HFF-Myc (cell line): ENCODE data around the gene BANF1.

Experiments
- DNase-seq: peaks from one replicate; pipeline ENCODE4 v3.0.0-alpha.2; 2011; ENCODE audit warnings: low read depth; ENCODE audit errors: extremely low read depth
- H3K4me3 ChIP-seq: replicated peaks from 2 replicates; pipeline ENCODE4 v1.5.1; 2011; ENCODE audit warnings: low read depth, mild to moderate bottlenecking, control low read depth, low read length
- CTCF ChIP-seq: IDR thresholded peaks from 2 replicates; pipeline ENCODE4 v1.5.1; 2012; ENCODE audit warnings: mild to moderate bottlenecking, low read depth, low read length, control low read depth; ENCODE audit errors: missing control alignments

The BANF1 gene

DNA sequence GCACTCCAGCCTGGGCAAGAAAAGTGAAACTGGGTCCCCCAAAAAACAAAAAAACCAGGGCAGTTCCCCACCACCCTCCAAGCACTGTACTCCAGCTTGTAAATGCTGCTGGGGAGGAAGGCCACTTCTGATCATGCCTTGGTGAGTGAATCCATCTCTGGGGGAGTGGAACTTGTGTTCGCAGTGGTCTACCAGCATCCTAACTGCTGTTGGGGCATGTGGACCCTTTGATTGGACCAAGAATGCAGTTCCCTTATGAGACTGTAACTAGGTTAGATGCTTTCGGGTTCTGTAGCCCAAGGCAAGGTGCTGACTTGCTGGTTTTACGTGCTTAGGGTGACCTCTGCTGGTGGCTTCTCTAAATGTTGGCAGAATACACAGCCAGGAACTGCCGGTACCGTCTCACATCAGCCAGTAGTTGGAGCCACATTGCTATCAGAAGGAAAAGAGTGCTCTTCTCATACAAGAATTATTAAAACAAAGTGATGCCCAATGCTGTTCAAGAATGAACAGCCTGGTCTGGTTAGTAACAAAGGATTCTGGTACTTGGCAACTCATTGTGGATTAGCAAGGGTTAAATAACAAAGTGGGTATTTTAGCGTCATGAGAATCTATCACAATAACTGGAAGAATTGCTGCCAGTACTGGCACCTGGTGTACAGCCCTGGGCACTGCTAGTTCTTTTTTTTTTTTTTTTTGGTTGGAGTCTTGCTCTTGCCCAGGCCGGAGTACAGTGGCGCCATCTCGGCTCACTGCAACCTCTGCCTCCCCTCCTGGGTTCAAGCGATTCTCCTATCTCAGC is 13.3 kb upstream of the BANF1 start:
- DNase-seq, result peak; percentile 96
- peak; percentile 96 for TF ChIP-seq CTCF
- no peak overlapping the region for H3K4me3 ChIP-seq

- TF ChIP-seq CTCF, result no peak
- H3K4me3 ChIP-seq, result no peak overlapping the region
- no peak for DNase-seq
These were observed 10.2 kb upstream of the BANF1 start for GRCh38 chr11:65992056-65992455.

- TF ChIP-seq CTCF, result no peak
- no peak overlapping the region for H3K4me3 ChIP-seq
- no peak for DNase-seq
These were observed 5.0 kb upstream of the BANF1 start for GRCh38 chr11:65997286-65997685.

- peak overlapping the region; percentile 98 for H3K4me3 ChIP-seq
- TF ChIP-seq CTCF, result no peak
- no peak for DNase-seq
These were observed 434 bp downstream of the BANF1 start for GRCh38 chr11:66002648-66003225.

GRCh38 chr11:66003291-66003690 is 988 bp downstream of the BANF1 start:
- TF ChIP-seq CTCF, result no peak
- no peak for DNase-seq
- H3K4me3 ChIP-seq, result peak overlapping the region; percentile 98

DNA sequence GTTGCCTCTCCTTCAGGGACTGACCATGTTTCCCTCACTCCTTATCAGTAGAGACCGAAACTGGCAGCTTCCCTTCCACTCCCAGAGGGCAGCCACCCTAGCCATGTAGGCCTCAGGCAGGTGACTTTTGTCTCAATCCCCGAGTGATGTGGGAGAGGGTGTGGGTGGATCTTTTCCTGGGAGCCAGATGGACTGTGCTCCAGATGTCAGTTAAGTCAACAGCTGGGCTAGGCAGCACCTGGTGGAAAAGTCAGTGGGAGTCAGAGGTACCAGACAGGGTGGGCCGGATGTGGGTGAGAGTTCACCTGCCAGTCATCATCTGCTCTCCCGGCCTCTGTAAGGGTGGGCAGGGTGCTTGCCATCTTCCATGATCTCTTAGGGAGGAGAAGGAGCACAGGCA is 1.9 kb downstream of the BANF1 start:
- no peak overlapping the region for H3K4me3 ChIP-seq
- DNase-seq, result no peak
- no peak for TF ChIP-seq CTCF
